Glutamatergic neuron (in vitro differentiated cells): ENCODE results near the gene S1PR5. TPM values are rescaled to one million over a fixed set of nuclear protein-coding genes. Genes with fewer than 3 reads are reported as not detected.

Experiments
- DNase-seq: peaks from one replicate; pipeline ENCODE4 v3.0.0; 2022
- H3K27ac Mint-ChIP-seq: one replicate; pipeline ENCODE4 v1.8.0; 2020; ENCODE audit warnings: mild to moderate bottlenecking, mixed read lengths, inconsistent platforms; ENCODE audit not compliant: unreplicated experiment
- H3K27me3 Mint-ChIP-seq: one replicate; pipeline ENCODE4 v1.8.0; 2020; ENCODE audit warnings: mild to moderate bottlenecking, moderate library complexity, mixed read lengths, inconsistent platforms; ENCODE audit not compliant: unreplicated experiment
- H3K36me3 Mint-ChIP-seq: one replicate; pipeline ENCODE4 v1.8.0; 2020; ENCODE audit warnings: mild to moderate bottlenecking, mixed read lengths, inconsistent platforms; ENCODE audit not compliant: unreplicated experiment
- H3K4me1 Mint-ChIP-seq: one replicate; pipeline ENCODE4 v1.8.0; 2020; ENCODE audit warnings: mild to moderate bottlenecking, low read depth, mixed read lengths, inconsistent platforms; ENCODE audit not compliant: unreplicated experiment
- H3K4me3 Mint-ChIP-seq: one replicate; pipeline ENCODE4 v1.8.0; 2020; ENCODE audit warnings: mild to moderate bottlenecking, mixed read lengths, inconsistent platforms; ENCODE audit not compliant: unreplicated experiment
- H3K9me3 Mint-ChIP-seq: one replicate; pipeline ENCODE4 v1.8.0; 2020; ENCODE audit warnings: mild to moderate bottlenecking, moderate library complexity, mixed read lengths, inconsistent platforms; ENCODE audit not compliant: unreplicated experiment
- long read RNA-seq: library from polyadenylated mRNA; unstranded; transcript quantifications from one replicate; pipeline ENCODE4 v2.0.0, GENCODE V29; 2020; ENCODE audit not compliant: unreplicated experiment
- total RNA-seq: library from RNA; stranded (reverse); fragmentation: NEBNext Ultra II Directional; extraction: Animal tissue kit (Norgen Biotek cat#: 25700); gene quantifications from one replicate; pipeline ENCODE4 v1.2.1, GENCODE V29; 2021; ENCODE audit not compliant: unreplicated experiment
- TF ChIP-seq, protein P1 (sequence below): fragments of 200-600 bp; sonication (generic); IDR thresholded peaks from one replicate; pipeline ENCODE4 v1.5.0; 2021; ENCODE audit not compliant: partially characterized antibody, unreplicated experiment

Gene S1PR5, protein sequence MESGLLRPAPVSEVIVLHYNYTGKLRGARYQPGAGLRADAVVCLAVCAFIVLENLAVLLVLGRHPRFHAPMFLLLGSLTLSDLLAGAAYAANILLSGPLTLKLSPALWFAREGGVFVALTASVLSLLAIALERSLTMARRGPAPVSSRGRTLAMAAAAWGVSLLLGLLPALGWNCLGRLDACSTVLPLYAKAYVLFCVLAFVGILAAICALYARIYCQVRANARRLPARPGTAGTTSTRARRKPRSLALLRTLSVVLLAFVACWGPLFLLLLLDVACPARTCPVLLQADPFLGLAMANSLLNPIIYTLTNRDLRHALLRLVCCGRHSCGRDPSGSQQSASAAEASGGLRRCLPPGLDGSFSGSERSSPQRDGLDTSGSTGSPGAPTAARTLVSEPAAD
- not detected for total RNA-seq
- long read RNA-seq, partial matches to known transcripts: 0 of 1 reads
- long read RNA-seq, other reads (novel, unspliced or antisense): 1 of 1 reads

DNA sequence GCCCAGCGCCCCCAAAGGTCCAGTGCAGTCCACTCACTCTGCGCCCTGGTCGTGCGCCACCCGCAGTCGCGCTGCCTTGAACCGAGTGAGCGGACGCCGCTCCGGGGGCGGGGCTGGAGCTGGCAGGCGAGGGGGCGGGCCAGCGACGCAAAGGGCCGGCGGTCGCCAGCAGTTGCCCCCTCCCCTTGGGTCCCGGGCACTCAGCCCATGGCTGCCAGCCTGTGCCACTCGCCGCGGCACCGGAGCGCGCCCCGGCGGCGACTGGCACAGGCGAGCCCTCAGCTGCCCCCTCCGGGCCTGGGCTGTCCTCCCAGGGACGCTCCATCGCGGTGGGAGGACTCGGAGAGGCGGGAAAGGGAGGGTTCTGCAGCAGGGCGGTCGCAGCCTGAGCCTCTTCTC lies at the start of gene S1PR5:
TSS of gene S1PR5 (minus strand) at position 87 of the 399 bp plus-strand sequence. CDS start 2,436 bp downstream, outside the sequence.
- H3K9me3 Mint-ChIP-seq: peaks cover 6% of the 10 kb centered on the region
- peak; percentile 37 for DNase-seq
- peaks cover 11% of the 10 kb centered on the region for H3K4me1 Mint-ChIP-seq
- TF ChIP-seq, protein P1, sequence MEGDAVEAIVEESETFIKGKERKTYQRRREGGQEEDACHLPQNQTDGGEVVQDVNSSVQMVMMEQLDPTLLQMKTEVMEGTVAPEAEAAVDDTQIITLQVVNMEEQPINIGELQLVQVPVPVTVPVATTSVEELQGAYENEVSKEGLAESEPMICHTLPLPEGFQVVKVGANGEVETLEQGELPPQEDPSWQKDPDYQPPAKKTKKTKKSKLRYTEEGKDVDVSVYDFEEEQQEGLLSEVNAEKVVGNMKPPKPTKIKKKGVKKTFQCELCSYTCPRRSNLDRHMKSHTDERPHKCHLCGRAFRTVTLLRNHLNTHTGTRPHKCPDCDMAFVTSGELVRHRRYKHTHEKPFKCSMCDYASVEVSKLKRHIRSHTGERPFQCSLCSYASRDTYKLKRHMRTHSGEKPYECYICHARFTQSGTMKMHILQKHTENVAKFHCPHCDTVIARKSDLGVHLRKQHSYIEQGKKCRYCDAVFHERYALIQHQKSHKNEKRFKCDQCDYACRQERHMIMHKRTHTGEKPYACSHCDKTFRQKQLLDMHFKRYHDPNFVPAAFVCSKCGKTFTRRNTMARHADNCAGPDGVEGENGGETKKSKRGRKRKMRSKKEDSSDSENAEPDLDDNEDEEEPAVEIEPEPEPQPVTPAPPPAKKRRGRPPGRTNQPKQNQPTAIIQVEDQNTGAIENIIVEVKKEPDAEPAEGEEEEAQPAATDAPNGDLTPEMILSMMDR: no peak
- H3K27ac Mint-ChIP-seq: no peak within 1 kb of the TSS
- H3K36me3 Mint-ChIP-seq: peaks cover 5% of the 10 kb centered on the region
- peak within 1 kb of the TSS; percentile 68 for H3K4me3 Mint-ChIP-seq
- H3K27me3 Mint-ChIP-seq: peaks cover 32% of the 10 kb centered on the region

DNA sequence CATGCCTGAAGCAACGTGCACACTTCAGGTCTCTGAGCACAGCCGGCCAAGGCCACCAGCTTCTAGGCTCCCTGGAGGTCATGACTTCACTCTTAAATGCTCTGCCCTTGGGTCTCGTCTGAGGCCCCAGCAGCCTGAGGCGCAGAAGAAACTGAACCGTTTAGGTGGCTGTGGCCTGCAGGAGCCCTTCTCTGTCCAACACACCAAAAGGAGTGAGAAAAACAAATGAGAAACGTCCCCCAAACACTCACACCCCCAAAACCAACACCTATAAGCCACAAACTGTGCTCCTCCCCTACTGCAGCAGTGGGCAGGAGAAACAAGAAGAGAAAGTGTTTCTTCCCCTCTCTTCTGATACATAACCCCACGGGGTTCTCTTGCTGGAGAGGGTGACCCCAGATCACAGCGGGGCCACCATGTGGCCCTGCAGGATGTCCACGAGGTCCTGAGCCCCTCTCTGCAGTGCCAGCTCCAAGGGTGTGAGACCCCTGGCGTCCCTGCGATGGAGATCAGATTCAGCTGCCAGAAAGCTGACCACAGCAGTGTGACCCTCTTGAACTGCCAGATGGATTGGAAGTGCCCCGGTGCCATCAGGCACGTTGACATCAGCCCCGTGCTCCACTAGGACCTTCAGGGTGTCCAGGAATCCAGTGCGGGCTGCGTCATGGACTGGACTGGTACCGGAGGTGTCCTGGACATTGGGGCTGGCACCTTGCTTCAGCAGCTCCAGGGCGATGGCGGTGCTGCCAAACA lies 49.6 kb upstream of the S1PR5 start:
- H3K4me3 Mint-ChIP-seq: peak overlapping the region; percentile 98
- peaks cover 19% of the 10 kb centered on the region for H3K4me1 Mint-ChIP-seq
- H3K9me3 Mint-ChIP-seq: peaks cover 7% of the 10 kb centered on the region
- H3K27ac Mint-ChIP-seq: peak overlapping the region; percentile 85
- H3K36me3 Mint-ChIP-seq: no peaks in the 10 kb centered on the region
- H3K27me3 Mint-ChIP-seq: peaks cover 7% of the 10 kb centered on the region
- DNase-seq: peak; percentile 56
- TF ChIP-seq, protein P1: no peak

DNA sequence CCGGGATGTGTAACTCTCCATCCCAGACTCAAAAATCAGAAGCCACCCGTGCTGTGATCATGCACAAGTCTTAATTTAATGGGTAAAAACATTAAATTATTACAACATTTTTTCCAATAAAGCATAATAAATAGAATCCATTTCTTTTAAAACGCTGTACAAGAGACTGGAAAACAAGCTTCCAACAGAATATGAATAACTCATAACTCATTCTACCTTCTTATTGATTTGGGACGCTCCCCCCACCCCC lies 49.1 kb upstream of the S1PR5 start:
- Mint-ChIP-seq H3K27ac (peak overlapping the region; percentile 85), H3K4me3 (peak overlapping the region; percentile 98), H3K9me3 (peaks cover 7% of the 10 kb centered on the region), H3K36me3 (no peaks in the 10 kb centered on the region), H3K27me3 (peaks cover 7% of the 10 kb centered on the region), H3K4me1 (peaks cover 19% of the 10 kb centered on the region)
- TF ChIP-seq, protein P1: no peak
- no peak for DNase-seq

DNA sequence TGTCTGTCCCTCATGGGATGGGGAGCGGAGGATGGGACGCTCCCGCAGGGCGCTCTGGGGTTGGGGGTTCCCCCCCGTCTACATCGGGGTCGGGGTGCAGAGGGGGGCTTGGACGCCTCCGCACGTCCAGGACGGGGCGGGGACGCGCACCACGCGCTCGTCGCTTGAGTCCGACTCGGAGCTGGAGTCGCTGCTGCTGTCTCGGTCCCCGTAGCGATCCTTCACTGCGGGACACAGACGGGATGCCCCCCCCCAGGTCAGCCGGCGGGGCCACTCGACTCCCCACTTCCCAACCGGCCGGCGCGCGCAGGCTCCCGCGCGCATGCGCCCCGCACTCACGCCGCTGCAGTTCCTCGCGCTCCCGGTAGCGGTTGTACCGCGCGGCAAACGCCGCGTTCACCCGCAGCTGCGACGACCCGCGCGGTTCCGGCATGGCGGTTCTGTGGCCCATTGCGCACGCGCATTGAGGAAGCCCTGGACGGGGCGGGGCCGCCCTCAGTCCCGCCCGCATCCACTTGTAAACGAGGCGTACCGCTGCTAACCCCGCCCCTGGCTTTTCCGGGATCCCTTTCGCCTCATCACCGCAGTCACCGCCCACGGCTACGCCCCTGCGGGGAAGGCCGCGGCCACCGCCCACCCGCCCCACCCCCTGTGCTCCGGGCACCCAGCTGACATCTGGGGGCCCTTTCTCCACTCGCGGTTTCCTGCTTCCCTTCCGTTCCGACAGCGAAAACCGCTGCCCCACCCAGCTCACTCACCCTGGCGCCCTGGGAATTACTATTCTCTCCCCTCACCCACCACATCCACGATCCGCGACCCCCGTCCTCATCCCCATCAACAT lies 48.5 kb upstream of the S1PR5 start, which contains the start of gene KRI1:
TSS of gene KRI1 (minus strand) at position 444 of the 841 bp plus-strand sequence. CDS start at position 433, 11 bp downstream.
- peak; percentile 98 for DNase-seq
- TF ChIP-seq, protein P1: peak; percentile 85
- Mint-ChIP-seq H3K4me1 (peaks cover 19% of the 10 kb centered on the region), H3K27me3 (peaks cover 7% of the 10 kb centered on the region), H3K36me3 (no peaks in the 10 kb centered on the region), H3K4me3 (peak within 1 kb of the TSS; percentile 98), H3K27ac (peak within 1 kb of the TSS; percentile 91), H3K9me3 (peaks cover 7% of the 10 kb centered on the region)
